HG03575 (cell line): ENCODE results near the gene PRPF39.
"Not testable (repeated sequence)": the region's sequence is repeated elsewhere in the genome, so short reads cannot be mapped to it uniquely, and the experiment has no call there.

Source experiments
- ATAC-seq: cut with Tn5 transposase; IDR thresholded peaks from one replicate; pipeline ENCODE4 v1.9.1; 2021; ENCODE audit not compliant: unreplicated experiment, insufficient number of reproducible peaks, low FRiP score; ENCODE audit errors: extremely low read depth

PRPF39 gene

DNA sequence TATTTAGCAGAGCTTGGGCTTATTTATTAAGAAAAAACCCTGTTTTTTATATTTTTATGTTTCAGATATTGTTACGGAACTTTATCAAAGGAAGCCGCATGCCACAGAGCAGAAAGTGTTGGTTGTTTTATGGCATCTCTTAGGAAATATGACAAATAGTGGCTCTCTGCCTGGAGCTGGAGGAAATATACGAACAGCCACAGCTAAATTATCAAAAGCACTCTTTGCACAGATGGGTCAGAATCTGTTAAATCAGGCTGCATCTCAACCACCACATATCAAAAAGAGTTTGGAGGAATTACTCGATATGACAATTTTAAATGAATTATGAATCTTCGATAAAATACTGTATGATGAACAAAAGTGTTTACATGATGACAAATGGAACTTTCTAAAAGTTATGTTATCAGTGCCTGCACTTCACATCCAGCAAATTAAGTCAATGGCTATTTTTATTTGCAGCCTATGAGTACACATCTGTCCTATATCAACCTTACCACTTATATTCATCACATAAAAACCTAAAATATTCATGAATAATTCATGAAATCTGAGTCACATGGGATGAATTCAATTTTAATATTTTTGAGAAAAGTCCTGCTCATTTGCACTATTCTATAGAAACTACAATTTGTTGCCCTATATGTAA lies 10.6 kb upstream of the PRPF39 start:
- no peak for ATAC-seq

- no peak for ATAC-seq
These were observed 5.6 kb upstream of the PRPF39 start for GRCh38 chr14:45078323-45078722.

GRCh38 chr14:45080416-45080968 lies 3.4 kb upstream of the PRPF39 start:
- ATAC-seq: not testable (repeated sequence)

- ATAC-seq: not testable (repeated sequence)
These were observed 2.8 kb upstream of the PRPF39 start for GRCh38 chr14:45081096-45081495.

DNA sequence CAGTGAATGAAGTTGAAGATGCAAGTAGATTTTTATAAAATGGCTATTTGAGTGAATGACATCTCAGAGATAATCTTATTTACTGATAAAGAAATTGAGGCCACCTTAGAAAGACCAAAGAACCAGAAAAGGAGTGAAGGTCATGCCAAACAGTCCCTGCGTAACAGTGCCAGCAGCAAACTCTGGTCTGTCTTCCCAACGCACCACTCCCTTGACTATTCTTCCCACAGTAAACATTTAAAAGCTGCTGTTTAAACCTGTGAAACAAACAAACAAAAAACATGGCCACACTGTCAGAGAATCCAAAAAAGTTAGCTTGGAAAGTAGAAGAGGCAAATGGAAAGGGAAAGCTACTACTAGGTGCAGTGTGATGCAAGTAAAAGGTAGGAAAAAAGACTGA lies 1.5 kb upstream of the PRPF39 start:
- no peak for ATAC-seq

GRCh38 chr14:45083617-45083975 lies 320 bp upstream of the PRPF39 start:
- ATAC-seq: no peak

DNA sequence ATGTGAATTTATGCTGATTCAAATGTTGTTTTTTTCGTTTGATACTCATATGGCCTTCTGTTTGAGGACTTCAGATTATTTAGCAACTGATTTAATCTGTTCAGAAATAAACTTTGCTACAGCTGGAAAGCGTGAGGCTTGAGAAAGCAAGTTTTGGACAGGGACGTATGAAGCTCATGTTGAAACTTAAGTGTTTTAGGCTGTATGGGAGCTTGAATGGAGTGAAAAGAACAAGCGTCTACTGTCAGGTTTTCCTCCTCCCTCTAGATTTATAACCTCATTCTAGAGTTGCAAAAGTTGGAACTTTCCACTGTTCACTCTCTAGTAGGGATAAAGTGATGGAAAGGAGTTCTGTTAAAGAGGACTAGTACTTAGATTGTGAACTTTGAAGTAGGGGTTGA lies 1.0 kb downstream of the PRPF39 start:
- no peak for ATAC-seq

- peak; percentile 70 for ATAC-seq
These were observed 5.9 kb downstream of the PRPF39 start for GRCh38 chr14:45089813-45090212.

DNA sequence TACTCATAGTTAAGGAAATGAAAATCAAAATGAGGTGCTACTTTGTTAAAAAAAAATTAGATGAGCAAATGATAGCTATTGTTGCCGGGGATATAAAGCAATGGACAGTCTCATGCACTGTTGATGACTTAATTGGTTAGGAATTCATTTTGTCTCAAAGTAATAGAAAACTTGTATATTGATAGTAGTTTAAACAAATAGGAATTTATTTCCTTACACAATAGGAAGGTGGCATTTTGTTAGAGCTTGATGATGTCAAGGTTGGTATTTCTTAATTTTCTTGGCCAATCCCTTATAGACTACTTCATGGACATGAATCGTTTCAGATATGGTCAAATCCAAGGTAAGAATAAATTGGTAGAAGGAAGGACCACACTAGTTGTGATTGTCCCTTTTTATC lies 7.8 kb downstream of the PRPF39 start:
- no peak for ATAC-seq

- ATAC-seq: no peak
These were observed 10.4 kb downstream of the PRPF39 start for GRCh38 chr14:45094275-45094674.

DNA sequence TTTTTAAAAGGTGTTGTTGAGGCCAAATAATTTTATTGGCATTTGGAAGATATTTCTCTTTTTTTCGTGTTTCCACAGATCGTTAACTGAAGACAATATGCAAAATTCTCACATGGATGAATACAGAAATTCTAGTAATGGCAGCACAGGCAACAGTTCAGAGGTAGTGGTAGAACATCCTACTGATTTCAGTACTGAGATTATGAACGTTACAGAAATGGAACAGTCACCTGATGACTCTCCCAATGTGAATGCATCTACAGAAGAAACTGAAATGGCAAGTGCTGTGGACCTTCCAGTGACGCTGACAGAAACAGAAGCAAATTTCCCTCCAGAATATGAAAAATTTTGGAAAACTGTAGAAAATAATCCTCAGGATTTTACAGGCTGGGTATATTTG lies 11.2 kb downstream of the PRPF39 start:
- ATAC-seq: no peak

DNA sequence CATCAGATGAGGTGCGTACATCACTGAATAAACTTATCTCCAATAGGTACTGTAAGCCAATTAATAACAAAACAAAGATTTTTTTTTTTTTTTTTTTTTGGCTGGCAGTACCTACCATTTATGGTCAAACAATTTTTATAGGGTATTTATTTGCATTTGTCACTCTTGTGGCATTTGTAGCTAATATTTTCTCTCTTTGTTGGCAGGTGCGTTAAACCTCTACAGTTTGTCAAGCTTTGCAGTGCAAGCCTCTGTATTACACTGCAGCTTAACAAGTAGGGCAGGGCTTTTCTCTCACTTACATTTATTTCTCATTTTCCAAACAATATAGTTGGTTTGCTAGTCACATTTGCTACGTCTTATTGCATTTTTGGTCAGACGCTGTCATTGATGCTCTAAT lies 12.3 kb downstream of the PRPF39 start:
- ATAC-seq: no peak

- ATAC-seq: no peak
These were observed 19.9 kb downstream of the PRPF39 start for GRCh38 chr14:45103806-45104205.

- no peak for ATAC-seq
These were observed 20.6 kb downstream of the PRPF39 start for GRCh38 chr14:45104561-45104960.

GRCh38 chr14:45112896-45113781 lies 29.2 kb downstream of the PRPF39 start:
- no peak for ATAC-seq

DNA sequence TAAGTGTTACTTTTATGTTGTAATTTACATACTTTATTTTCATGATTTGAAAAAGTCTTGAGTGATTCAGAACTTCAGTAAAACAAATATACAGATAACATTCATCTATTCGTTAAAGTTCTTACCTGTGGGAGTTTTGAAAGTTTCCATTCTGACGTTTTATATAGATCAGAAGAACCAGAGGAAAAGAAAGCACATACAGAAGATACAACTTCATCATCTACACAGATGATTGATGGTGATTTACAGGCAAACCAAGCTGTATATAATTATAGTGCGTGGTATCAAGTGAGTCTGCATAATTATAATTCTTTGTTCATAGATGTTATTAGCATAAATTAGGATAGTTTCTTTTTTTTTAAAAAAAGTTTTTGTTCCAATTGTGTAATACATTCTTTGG lies 30.4 kb downstream of the PRPF39 start:
- ATAC-seq: no peak

DNA sequence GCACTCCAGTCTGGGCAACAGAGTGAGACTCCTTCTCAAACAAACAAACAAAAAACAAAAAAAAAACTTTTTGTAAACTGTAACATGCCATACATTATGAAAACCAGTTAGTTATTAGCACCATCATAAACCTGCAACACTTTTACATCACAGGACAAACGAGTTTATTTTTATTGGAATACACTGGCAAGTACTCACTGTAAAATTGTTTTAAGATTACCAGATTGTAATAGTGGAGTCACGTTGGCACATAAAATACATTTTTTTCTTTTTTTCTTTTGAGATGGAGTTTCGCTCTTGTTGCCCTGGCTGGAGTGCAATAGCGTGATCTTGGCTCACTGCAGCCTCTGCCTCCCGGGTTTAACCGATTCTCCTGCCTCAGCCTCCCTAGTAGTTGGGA lies 34.7 kb downstream of the PRPF39 start:
- no peak for ATAC-seq

DNA sequence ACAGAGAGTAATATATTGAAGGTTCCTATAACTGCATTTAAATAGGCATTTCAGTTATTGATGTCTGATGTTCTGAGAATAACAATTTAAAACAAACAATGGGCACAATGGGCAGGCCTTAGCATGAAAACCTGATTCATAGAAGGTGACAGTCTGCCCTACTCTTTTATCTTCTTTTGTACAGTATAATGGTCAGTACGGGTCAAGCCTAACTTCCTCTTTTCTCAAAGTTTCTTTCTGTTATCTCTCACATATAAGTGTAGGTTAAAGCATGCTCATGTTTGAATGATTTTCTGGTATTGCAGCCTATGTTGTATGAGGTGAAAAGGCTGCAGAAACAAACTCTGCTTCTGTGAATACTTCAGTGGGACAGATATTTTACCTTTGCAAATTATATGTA lies 36.2 kb downstream of the PRPF39 start:
- ATAC-seq: no peak

DNA sequence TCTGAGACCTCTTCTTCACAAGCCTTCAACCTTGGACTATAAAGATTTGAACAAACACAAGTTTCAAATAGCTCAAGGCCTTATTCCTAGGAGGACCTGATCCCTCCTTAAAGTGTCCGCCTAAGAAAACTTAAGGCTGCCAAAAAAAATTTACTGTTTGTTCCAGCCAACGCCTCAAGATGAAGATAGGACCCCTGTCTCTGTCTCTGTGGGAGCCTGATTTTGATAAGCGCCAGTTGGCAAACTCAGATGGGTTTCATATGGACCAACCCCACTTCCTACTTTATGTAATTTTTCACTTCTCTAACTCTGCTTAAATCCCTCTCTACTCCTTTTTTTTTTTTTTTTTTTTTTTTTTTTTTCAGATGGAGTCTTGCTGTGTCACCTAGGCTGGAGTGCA lies 39.4 kb downstream of the PRPF39 start:
- ATAC-seq: no peak

DNA sequence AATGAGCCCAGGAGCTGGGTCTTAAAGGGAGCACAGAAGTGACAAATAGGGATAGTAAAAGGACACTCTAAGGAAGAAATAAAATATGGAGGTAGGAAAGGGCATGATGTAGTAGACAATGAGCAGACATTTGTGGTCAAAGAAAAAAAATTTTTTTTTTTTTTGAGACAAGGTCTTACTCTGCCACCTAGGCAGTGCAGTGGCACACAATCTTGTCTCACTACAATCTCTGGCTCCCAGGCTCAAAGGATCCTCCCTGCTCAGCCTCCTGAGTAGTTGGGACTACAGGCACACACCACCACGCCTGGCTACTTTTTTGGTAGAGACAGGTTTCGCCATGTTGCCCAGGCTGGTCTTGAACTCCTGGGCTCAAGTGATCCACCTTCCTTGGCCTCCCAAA lies 41.8 kb downstream of the PRPF39 start:
- no peak for ATAC-seq
